H54 (cell line): ENCODE data around the gene OR51B5.
"Not testable (repeated sequence)": the region's sequence is repeated elsewhere in the genome, so short reads cannot be mapped to it uniquely, and the experiment has no call there.

Source experiments
- DNase-seq: peaks from one replicate; pipeline ENCODE4 v3.0.0; 2011; ENCODE audit warnings: low spot score, mixed read lengths; ENCODE audit not compliant: insufficient read length
- FAIRE-seq: peaks from 3 replicates; lab custom pipeline; 2011; peaks lifted over from hg19 to GRCh38; lab: Jason Lieb, UNC
- POLR2A ChIP-seq: IDR thresholded peaks from 2 replicates; pipeline ENCODE4 v1.6.1; 2011; ENCODE audit warnings: low read depth, mild to moderate bottlenecking, low read length

The OR51B5 gene

DNA sequence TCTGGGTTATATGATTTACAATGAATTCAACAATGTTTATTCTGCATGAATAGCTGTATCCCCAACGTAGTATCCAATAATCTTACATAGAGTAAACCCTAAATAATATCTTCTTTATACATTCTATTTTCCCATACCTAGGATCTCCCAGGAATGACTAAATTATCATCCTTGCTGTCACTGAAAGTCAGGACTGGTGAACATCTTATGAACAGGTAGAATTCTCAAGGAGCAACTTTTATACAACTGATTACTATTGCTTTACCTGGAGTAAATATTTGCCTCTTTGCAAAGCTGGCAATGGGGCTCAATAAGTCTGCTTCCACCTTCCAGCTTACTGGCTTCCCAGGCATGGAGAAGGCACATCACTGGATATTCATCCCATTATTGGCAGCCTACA is 7.9 kb upstream of the OR51B5 start, which contains the start of gene OR51B6:
Gene OR51B6 (plus strand): TSS at position 301 of the 400 bp plus-strand sequence. CDS start 0 bp downstream, at position 301.
- peak; percentile 82 for FAIRE-seq
- no peak for DNase-seq
- TF ChIP-seq POLR2A: no peak

DNA sequence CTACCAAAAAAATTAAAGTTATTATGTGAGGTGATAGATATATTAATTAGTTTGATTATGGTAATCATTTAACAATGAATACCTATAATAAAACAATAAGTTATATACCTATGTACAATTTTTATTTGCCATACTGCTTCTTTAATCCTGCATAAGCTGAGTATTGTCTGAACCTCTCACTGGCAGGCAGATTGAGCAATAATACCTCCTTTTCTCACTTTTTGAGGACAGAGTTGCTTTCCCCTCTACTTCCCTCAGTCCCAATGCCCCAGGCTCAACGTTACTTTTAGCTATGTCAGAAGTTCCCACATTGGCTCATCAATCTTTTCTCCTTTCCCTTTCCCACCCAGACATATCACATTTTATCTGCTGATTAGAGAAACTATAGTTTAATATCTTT is 6.2 kb upstream of the OR51B5 start:
- TF ChIP-seq POLR2A: no peak
- DNase-seq (no peak), FAIRE-seq (no peak)

DNA sequence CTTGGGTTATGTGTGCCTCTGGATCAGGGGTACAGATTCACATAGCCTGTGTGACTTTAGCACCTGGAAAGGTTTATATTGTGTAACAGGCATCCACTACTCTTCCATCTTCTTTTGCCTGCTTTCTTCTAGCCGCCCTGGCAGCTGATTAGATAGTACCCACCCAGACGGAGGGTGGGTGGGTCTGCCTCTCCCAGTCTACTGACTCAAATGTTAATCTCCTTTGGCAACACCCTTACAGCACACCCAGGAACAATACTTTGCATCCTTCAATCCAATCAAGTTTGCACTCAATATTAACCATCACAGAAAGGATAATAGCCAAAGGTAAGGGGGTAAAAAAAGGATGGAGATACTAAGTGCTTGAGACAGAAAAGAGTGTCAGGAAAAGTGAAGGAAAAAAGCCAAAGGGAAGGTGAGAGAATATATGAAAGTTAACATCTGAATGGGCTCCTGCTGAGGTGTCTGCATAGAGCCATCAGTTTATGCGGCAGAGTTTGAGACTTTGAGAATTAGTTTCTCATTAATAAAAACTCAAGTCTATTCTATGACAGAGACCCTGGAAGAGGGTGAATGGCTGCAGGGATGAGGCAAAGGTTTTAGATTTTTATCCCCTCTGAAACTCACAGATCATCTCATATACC is 5.3 kb upstream of the OR51B5 start:
- no peak for TF ChIP-seq POLR2A
- FAIRE-seq (peak; percentile 71), DNase-seq (no peak)

DNA sequence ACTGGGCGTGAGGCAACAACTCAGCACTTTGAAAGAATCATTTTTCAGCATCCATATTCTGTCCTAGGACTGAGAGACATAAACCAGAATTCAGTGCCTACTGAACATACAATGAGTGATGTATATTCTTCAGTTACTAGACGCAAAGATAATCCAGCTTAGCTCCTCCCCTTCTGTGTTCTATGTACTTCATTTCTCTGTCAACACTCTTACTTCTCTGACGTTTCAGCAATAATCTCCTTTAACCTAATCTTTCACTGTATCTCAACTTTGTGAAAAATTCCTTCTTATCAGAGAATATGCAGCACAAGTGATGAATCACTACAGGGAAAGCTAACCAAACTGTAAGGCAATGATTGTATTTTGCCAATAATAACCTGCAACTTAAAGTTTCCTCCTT is 2.5 kb upstream of the OR51B5 start:
- no peak for DNase-seq
- FAIRE-seq: peak; percentile 89
- TF ChIP-seq POLR2A: no peak

DNA sequence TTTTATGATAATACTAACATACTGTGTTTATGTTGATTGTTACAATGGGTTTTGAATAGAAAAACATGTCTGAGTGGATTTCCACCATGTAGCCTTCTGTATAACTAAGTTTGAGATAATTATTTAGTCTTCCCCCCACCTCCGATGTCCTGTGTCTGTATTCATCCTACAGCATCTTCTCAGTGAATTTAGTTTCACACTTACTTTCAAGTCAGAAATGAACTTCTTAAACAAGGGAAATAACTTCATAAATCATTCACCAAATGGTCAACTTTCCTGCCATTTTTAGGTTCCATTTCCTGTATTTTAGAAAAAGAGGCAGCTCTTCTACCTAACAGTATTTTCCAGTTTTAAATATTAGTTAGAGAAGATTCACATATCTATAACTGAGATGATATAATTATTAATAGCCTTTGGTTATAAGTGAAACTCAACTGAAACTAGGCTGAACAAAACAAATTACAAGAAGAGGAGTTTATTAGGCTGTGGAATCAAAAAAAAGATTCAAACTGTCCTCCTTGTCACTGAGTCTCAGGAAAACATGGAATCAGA is 3.5 kb downstream of the OR51B5 start:
- peak; percentile 48 for FAIRE-seq
- no peak for DNase-seq
- TF ChIP-seq POLR2A: no peak

DNA sequence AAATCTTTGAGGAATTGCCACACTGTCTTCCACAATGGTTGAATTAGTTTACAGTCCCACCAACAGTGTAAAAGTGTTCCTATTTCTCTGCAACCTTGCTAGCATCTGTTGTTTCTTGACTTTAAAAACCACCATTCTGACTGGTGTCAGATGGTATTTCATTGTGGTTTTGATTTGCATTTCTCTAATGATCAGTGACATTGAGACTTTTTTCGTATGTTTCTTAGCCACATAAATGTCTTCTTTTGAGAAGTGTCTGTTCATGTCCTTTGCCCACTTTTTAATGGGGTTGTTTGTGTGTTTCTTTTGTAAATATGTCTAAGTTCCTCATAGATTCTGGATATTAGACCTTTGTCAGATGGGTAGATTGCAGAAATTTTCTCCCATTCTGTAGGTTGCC is 6.1 kb downstream of the OR51B5 start:
- FAIRE-seq, DNase-seq: not testable (repeated sequence)

DNA sequence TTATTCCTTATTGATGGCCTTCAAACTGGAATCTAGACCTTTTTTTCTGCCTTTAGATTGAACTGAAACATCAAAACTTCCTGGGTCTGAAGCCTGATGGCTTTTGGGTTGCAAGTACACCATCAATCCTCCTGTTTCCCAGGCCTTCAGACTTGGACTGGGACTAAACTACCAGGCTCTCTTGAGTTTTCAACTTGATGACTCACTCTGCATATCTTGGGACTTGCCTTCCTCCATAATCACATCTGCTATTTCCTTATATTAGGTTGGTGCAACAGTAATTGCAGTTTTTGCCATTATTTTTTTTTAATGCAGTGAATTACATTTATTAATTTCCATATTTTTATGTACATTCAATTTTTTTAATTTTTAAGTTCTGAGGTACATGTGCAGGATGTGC is 7.0 kb downstream of the OR51B5 start:
- DNase-seq: no peak
- peak; percentile 76 for FAIRE-seq
- TF ChIP-seq POLR2A: no peak

DNA sequence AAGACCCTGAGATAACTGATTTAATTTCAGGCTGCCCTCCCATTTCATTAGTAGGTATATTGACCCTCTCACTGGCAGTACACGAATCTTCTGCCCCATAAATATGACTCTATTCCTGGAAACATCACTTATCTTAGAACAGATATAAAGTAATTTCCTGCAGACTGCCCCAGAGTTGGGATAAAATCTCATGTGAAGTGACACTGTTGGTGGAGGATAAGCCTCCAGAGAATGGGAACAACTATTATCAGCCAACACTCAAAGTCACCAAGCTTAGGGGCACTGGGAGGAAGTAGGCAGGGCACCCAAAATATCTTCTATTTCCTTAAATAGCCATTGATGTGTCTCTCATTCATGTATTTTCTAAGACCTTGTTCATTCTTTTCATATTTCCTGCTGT is 8.2 kb downstream of the OR51B5 start:
- TF ChIP-seq POLR2A: no peak
- FAIRE-seq (no peak), DNase-seq (no peak)

DNA sequence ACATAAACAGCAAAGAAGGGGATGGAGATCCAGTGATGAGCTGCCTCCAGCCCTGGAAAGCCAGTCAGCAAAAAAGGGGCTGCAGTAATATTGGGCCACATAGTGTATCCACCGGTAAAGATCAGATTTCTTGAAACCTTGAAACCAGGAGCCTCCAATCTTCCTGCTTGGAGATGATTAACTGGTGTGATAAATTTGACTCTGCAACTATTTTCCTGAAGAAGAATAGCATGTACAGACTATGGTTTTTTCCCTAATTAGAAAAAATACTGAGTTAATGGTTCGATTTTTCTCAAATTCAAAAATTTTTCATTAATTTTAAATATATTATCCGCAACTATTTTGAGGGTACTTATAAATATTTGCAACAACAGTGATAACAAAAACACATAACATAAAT is 19.1 kb downstream of the OR51B5 start, which contains the start of gene OR51B2:
Gene OR51B2 (minus strand): TSS at position 101 of the 400 bp plus-strand sequence. CDS start 0 bp downstream, at position 101.
- FAIRE-seq: no peak

DNA sequence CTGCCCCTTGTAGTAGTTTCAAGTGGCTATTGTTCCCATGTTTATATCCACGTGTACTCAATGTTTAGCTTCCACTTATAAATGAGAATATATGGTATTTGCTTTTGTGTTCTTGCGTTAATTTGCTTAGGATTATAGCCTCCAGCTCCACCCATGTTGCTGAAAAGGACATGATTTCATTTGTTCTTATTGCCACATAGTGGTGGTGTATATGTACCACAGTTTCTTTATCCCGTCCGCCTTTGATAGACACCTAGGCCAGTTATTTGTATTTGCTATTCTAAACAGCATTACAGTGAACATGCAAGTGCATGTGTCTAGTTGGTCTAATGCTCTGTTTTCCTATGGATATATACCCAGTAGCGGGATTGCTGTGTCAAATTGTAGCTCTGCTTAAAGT is 26.0 kb downstream of the OR51B5 start:
- DNase-seq (no peak), FAIRE-seq (peak; percentile 75)
- TF ChIP-seq POLR2A: no peak

More for the DNA sequence above, 19.1 kb downstream of the OR51B5 start, which contains the start of gene OR51B2:
- DNase-seq: no peak
- TF ChIP-seq POLR2A: no peak

DNA sequence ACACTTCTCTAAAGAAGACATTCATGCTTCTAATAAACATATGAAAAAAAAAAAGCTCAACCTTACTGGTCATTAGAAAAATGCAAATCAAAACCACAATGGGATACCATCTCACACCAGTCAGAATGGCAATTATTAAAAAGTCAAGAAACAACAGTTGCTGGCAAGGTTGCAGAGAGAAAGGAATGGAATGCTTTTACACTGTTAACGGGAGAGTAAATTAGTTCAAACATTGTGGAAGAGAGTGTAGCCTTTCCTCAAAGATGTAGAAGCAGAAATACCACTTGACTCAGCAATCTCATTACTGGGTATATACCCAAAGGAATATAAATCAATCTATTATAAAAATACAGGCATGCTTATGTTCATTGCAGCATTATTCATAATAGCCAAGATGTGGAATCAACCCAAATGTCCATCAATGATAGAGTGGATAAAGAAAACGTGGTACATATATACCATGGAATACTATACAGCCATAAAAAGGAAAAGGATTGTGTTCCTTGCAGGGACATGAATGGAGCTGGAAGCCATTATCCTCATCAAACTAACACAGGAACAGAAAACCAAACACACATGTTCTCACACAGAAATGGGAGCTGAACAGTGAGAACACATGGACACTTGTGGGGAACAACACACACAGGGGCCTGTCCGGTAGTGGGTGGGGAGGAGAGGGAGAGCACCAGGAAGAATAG is 29.8 kb downstream of the OR51B5 start:
- FAIRE-seq: peak; percentile 6
- not testable (repeated sequence) for DNase-seq

DNA sequence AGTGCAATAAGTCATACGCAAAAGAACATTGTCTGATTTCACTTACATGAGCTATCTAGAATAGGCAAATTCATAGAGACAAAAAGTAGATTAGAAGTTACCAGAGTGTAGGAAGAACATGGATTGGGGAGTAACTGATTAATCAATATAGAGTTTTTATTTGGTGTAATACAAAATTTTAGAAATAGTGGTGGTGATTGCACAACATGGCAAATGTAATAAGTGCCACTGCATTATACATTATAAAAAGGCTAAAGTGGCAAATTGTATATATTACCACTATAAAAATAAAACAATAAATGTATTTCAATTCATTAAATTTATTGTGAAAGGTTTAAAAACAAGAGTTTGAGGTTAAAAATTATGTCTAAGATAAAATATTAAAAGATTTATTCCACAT is 32.9 kb downstream of the OR51B5 start:
- TF ChIP-seq POLR2A: no peak
- DNase-seq: no peak
- no peak for FAIRE-seq

DNA sequence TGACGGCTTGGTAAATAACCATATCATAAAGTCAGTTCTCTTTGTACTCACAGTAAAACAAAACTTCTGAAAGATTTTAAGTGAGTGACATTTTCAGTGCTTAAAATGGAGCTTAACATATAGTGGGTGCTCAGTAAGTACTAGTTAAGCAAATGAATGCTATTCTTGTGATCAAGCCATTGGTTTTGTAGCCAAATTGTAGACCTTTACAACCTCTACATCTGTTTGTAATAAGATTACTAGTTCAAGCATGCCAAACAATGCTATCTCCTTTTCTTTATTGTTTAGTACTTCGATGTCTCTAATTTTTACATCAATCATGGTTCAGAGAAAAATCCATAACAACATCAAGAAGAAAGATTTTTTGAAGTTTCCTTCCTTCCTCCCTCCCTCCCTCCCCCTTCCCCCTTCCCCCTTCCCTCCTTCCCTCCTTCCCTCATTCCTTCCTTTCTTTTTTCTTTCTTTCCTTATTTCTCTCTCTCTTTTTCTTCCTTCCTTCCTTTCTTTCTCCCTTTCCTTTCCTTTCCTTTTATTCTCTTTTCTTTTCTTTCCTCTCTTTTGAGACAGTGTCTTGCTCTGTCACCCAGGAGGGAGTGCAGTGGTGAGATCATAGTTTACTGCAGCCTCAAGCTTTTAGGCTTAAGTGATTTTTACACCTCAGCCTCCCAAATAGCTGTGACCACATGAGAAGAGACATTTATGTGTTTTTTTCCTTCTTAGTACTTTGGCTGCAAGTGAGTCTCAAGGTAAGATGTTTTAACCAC is 35.9 kb downstream of the OR51B5 start:
- no peak for TF ChIP-seq POLR2A
- DNase-seq: no peak
- FAIRE-seq: peak; percentile 57

DNA sequence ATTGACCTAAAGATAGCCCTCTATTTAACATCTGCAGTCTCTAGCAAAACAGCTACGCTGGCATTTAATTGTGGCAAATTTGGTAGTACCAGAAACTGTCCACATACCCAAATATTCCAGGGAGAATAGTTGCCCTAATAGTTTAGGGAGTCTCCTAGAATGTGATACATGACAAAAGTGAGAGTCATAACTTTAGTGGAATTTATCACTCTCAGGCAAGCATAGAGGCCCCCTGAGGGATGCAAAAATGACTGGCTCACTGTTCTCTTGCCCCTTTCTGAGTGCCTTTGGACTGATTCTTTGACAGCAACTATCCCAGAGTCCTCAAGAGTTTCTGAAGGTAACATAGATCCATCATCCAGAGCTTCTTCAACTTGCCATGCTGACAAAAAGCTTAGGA is 39.3 kb downstream of the OR51B5 start:
- no peak for TF ChIP-seq POLR2A
- peak; percentile 38 for FAIRE-seq
- no peak for DNase-seq
